Measurements from ENCODE around the gene ARID4B. TPM values are rescaled to one million over a fixed set of nuclear protein-coding genes. Genes with fewer than 3 reads are reported as not detected.

Gene ARID4B
- total and polyA plus RNA-seq, 11 donors, result 12.4 to 20.4 (median 15.3) TPM

GRCh38 chr1:235343726-235344125 is 15.7 kb upstream of the ARID4B start:
- no peak for TF ChIP-seq POLR2A (IDR thresholded peaks at IDR 0.05)
- TF ChIP-seq, protein P1, sequence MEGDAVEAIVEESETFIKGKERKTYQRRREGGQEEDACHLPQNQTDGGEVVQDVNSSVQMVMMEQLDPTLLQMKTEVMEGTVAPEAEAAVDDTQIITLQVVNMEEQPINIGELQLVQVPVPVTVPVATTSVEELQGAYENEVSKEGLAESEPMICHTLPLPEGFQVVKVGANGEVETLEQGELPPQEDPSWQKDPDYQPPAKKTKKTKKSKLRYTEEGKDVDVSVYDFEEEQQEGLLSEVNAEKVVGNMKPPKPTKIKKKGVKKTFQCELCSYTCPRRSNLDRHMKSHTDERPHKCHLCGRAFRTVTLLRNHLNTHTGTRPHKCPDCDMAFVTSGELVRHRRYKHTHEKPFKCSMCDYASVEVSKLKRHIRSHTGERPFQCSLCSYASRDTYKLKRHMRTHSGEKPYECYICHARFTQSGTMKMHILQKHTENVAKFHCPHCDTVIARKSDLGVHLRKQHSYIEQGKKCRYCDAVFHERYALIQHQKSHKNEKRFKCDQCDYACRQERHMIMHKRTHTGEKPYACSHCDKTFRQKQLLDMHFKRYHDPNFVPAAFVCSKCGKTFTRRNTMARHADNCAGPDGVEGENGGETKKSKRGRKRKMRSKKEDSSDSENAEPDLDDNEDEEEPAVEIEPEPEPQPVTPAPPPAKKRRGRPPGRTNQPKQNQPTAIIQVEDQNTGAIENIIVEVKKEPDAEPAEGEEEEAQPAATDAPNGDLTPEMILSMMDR (IDR thresholded peaks at IDR 0.05), result no peak
- Histone ChIP-seq H3K4me3 (no peak overlapping the region), H3K4me1 (peaks cover 0 to 11% (median 0%) of the 10 kb centered on the region in 12 donors), H3K27ac (no peak overlapping the region), H3K9me3 (no peaks in the 10 kb centered on the region), H3K36me3 (peaks cover 0 to 81% (median 54%) of the 10 kb centered on the region in 9 donors), H3K27me3 (no peaks in the 10 kb centered on the region)
- no peak for DNase-seq
- no peak for ATAC-seq
- intact Hi-C loops (cut with DNase I), result no loop called here
- 95 to 96% (median 95%) methylated on average over 5 of the region's 5 CpGs for WGBS, 4 donors

- peaks cover 0 to 88% (median 65%) of the 10 kb centered on the region in 9 donors for H3K36me3 ChIP-seq
- peaks cover 0 to 13% (median 2%) of the 10 kb centered on the region in 12 donors for H3K4me1 ChIP-seq
- no peaks in the 10 kb centered on the region for H3K9me3 ChIP-seq
- H3K27ac ChIP-seq, result no peak overlapping the region
- intact Hi-C loops (cut with DNase I), result no loop called here
- no peak for TF ChIP-seq POLR2A (IDR thresholded peaks at IDR 0.05)
- TF ChIP-seq, protein P1 (IDR thresholded peaks at IDR 0.05), result no peak
- no peaks in the 10 kb centered on the region for H3K27me3 ChIP-seq
- DNase-seq (no peak), ATAC-seq (no peak)
- WGBS, 4 donors, result 88 to 95% (median 93%) methylated on average over 3 of the region's 3 CpGs
- H3K4me3 ChIP-seq, result no peak overlapping the region
Measured at GRCh38 chr1:235342471-235342870, 14.5 kb upstream of the ARID4B start.

GRCh38 chr1:235342039-235342438 is 14.1 kb upstream of the ARID4B start:
- no peaks in the 10 kb centered on the region for H3K27me3 ChIP-seq
- H3K4me3 ChIP-seq, result no peak overlapping the region
- WGBS, 4 donors, result 62 to 69% (median 66%) methylated on average over 6 of the region's 6 CpGs
- peaks cover 0 to 18% (median 6%) of the 10 kb centered on the region in 12 donors for H3K4me1 ChIP-seq
- H3K36me3 ChIP-seq, result peaks cover 0 to 88% (median 68%) of the 10 kb centered on the region in 9 donors
- no peak for ATAC-seq
- H3K27ac ChIP-seq, result no peak overlapping the region
- H3K9me3 ChIP-seq, result no peaks in the 10 kb centered on the region
- intact Hi-C loops (cut with DNase I), result no loop called here
- no peak for DNase-seq
- TF ChIP-seq, protein P1 (IDR thresholded peaks at IDR 0.05), result no peak
- no peak for TF ChIP-seq POLR2A (IDR thresholded peaks at IDR 0.05)

GRCh38 chr1:235341334-235341733 is 13.4 kb upstream of the ARID4B start:
- DNase-seq (no peak), ATAC-seq (no peak)
- H3K4me1 ChIP-seq, result peaks cover 0 to 25% (median 11%) of the 10 kb centered on the region in 12 donors
- no peak for TF ChIP-seq POLR2A (IDR thresholded peaks at IDR 0.05)
- TF ChIP-seq, protein P1 (IDR thresholded peaks at IDR 0.05), result no peak
- no peaks in the 10 kb centered on the region for H3K9me3 ChIP-seq
- H3K4me3 ChIP-seq, result no peak overlapping the region
- intact Hi-C loops (cut with DNase I), result no loop called here
- H3K27ac ChIP-seq, result no peak overlapping the region
- peaks cover 0 to 89% (median 69%) of the 10 kb centered on the region in 9 donors for H3K36me3 ChIP-seq
- H3K27me3 ChIP-seq, result no peaks in the 10 kb centered on the region
- WGBS, 4 donors, result 29 to 47% (median 39%) methylated on average over 1 of the region's 1 CpG

Measured in heart left ventricle (tissue), 16 donors.